T-helper 2 cell treated with Interferon-gamma antibody and Interleukin-4, amounts not matched to agents 5 μg/mL and 100 μg/mL, for 36 hours (primary cell): ENCODE measurements around the gene EGFR.

Experiments
- DNase-seq: peaks from one replicate; pipeline ENCODE4 v3.0.0; 2021; ENCODE audit warnings: low spot score
- H3K27ac Mint-ChIP-seq: one replicate; pipeline ENCODE4 v1.8.0; 2021; ENCODE audit warnings: mild to moderate bottlenecking, mixed read lengths
- H3K27me3 Mint-ChIP-seq: one replicate; pipeline ENCODE4 v1.8.0; 2021; ENCODE audit warnings: low read depth, mixed read lengths
- H3K36me3 Mint-ChIP-seq: one replicate; pipeline ENCODE4 v1.8.0; 2021; ENCODE audit warnings: low read depth, mixed read lengths
- H3K4me1 Mint-ChIP-seq: one replicate; pipeline ENCODE4 v1.8.0; 2021; ENCODE audit warnings: low read depth, mixed read lengths
- H3K4me3 Mint-ChIP-seq: one replicate; pipeline ENCODE4 v1.8.0; 2022; ENCODE audit warnings: mild to moderate bottlenecking, moderate library complexity, mixed read lengths
- H3K9me3 Mint-ChIP-seq: one replicate; pipeline ENCODE4 v1.8.0; 2021; ENCODE audit warnings: mixed read lengths

EGFR gene

DNA sequence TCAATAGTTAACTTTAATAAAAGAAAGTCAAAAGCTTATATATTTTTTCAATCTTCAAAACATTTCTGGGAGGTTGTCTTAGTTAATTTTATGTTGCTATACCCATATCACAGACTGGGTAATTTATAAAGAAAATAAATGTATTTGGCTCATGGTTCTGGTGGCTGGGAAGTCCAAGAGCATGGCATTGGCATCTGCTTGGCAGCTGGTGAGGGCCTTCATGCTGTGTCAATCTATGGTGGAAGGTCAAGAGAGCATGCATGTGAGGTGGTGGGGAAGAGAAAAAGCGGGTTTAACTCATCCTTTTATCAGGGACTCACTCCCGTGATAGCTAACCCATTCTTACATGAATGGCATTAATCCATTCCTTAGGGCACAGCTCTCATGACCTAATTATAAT is 119.8 kb downstream of the EGFR start:
- Mint-ChIP-seq H3K27ac (no peak overlapping the region), H3K4me3 (no peak overlapping the region), H3K36me3 (no peaks in the 10 kb centered on the region), H3K27me3 (peaks cover 17% of the 10 kb centered on the region), H3K9me3 (peaks cover 8% of the 10 kb centered on the region), H3K4me1 (peaks cover 7% of the 10 kb centered on the region)
- no peak for DNase-seq

DNA sequence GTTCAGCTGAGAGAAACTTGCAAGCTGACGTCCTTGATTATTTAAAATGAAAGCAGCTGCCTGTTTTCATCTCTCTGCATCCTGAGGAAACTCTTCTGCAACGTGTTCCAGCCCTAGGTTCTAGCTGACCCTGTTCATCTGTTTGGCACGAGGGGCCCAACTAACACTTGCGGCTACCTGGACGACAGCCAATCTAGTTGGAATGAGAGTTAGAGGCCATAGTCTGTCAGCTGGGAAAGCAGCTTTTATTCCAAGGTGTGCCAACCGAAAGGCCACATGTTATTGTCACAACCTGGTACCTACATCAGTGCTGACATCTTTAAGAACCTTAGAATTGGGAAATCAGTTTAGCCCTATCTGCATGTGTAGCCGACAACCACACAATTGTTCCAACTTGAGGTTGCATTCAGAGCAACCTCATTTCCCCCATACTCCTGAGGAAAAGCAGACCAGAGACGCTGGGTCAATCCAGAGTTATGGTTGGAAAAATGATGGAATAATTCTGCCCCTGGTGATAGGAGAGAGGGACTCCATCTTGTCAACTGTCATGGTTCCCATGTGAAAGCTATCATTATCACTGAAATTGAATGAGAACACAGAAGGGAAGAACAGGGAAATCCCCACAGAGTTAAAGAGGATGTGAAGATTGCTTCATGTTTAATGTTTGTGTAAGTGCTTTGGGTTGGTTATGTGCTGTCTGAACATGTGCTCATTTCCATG is 121.6 kb downstream of the EGFR start:
- no peak overlapping the region for H3K27ac Mint-ChIP-seq
- H3K27me3 Mint-ChIP-seq, result peaks cover 17% of the 10 kb centered on the region
- H3K4me3 Mint-ChIP-seq, result no peak overlapping the region
- H3K36me3 Mint-ChIP-seq, result no peaks in the 10 kb centered on the region
- peaks cover 8% of the 10 kb centered on the region for H3K9me3 Mint-ChIP-seq
- DNase-seq, result no peak
- H3K4me1 Mint-ChIP-seq, result peaks cover 3% of the 10 kb centered on the region

GRCh38 chr7:55140941-55141278 is 122.1 kb downstream of the EGFR start:
- Mint-ChIP-seq H3K36me3 (no peaks in the 10 kb centered on the region), H3K27ac (no peak overlapping the region), H3K4me3 (no peak overlapping the region), H3K27me3 (peaks cover 17% of the 10 kb centered on the region), H3K4me1 (peaks cover 3% of the 10 kb centered on the region), H3K9me3 (peaks cover 8% of the 10 kb centered on the region)
- DNase-seq, result no peak

- Mint-ChIP-seq H3K4me3 (no peak overlapping the region), H3K9me3 (peaks cover 8% of the 10 kb centered on the region), H3K27ac (no peak overlapping the region), H3K27me3 (peaks cover 13% of the 10 kb centered on the region), H3K4me1 (peaks cover 3% of the 10 kb centered on the region), H3K36me3 (no peaks in the 10 kb centered on the region)
- no peak for DNase-seq
Measured at GRCh38 chr7:55142919-55143600, 124.2 kb downstream of the EGFR start.

GRCh38 chr7:55144333-55145317 is 125.8 kb downstream of the EGFR start:
- Mint-ChIP-seq H3K27me3 (peaks cover 13% of the 10 kb centered on the region), H3K36me3 (no peaks in the 10 kb centered on the region), H3K9me3 (no peaks in the 10 kb centered on the region), H3K27ac (no peak overlapping the region), H3K4me3 (no peak overlapping the region), H3K4me1 (peaks cover 3% of the 10 kb centered on the region)
- DNase-seq, result no peak

DNA sequence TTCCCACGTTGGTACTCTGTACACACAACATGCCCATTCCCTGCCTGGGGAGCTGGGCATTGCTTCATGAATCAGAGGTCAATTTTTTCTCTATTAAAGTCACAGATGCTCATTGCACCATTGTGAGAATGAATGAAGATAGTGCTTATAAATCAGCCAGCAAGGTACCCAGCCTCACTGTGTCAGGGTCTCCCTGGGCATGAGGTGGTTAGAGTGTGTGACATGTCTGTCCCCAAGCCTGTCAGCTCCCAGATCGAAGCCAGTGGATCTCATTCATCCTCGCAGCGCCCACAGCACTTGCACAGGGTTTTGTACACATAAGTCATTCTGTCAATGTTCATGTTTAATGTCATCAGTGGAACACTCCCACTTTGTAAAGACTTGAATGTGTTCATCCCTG is 126.8 kb downstream of the EGFR start:
- Mint-ChIP-seq H3K4me1 (peaks cover under 1% of the 10 kb centered on the region), H3K9me3 (no peaks in the 10 kb centered on the region), H3K36me3 (no peaks in the 10 kb centered on the region), H3K27me3 (peaks cover 13% of the 10 kb centered on the region), H3K27ac (no peak overlapping the region), H3K4me3 (no peak overlapping the region)
- DNase-seq, result no peak

DNA sequence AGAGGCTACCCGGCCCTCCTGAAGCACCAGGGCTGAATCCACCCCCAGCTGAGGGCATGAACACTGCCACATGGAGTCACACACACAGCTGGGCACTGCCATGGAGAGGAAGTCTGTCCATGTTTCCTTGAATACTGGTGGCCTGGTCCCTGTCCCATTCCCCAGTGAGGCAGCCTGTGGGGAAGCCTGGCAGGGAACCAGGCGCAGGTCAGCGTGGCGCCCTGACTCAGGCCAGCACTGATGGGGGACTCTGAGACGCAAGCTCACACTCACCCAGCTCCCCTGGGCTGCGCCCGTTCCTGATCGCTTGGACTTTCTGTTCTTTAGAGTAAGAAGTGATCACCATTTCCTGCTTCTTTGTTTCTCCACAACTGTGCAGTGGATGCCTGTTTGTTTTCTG is 128.3 kb downstream of the EGFR start:
- no peaks in the 10 kb centered on the region for H3K4me1 Mint-ChIP-seq
- DNase-seq, result no peak
- peaks cover 8% of the 10 kb centered on the region for H3K27me3 Mint-ChIP-seq

DNA sequence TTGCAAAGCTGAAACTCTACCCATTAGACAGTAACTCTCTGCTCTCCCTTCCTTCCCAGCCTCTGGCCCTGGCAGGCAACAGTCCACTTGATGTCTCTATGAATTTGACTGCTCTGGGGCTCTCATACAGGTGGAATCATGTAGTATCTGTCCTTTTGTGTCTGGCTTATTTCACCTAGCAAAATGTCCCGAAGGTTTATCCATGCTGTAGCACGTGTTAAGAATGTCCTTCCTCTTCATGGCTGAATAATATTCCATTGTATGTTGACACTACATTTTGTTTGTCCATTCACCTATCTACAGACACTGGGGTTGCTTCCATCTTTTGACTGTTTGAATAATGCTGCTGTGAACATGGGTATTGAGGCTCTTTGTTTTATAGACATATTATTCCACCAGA is 128.9 kb downstream of the EGFR start:
- Mint-ChIP-seq H3K27ac (no peak overlapping the region), H3K4me3 (no peak overlapping the region)

More for the DNA sequence above, 128.3 kb downstream of the EGFR start:
- Mint-ChIP-seq H3K9me3 (no peaks in the 10 kb centered on the region), H3K36me3 (no peaks in the 10 kb centered on the region), H3K4me3 (no peak overlapping the region), H3K27ac (no peak overlapping the region)

DNA sequence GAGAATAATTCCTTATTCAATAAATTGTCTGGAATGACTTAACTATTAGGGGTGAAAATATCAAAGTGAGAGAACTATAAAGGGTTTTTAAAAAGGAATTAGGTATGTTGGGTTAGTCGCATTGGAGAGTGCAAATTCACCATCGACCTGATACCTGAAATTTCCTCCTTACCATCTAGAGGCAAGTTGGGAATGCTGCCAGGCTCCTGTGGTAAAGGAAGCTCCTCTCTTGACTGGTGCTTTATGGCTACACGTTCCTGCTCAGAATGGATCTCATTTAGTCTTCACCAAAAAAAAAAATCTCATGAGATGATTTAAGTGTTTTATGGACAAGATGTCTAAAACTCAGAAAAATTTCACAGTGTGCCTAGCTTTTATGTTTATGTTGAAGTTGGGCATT is 129.8 kb downstream of the EGFR start:
- no peaks in the 10 kb centered on the region for H3K9me3 Mint-ChIP-seq
- no peaks in the 10 kb centered on the region for H3K36me3 Mint-ChIP-seq
- H3K4me3 Mint-ChIP-seq, result no peak overlapping the region
- H3K27me3 Mint-ChIP-seq, result no peaks in the 10 kb centered on the region
- H3K27ac Mint-ChIP-seq, result no peak overlapping the region
- no peak for DNase-seq
- H3K4me1 Mint-ChIP-seq, result no peaks in the 10 kb centered on the region

More for the DNA sequence above, 128.9 kb downstream of the EGFR start:
- Mint-ChIP-seq H3K36me3 (no peaks in the 10 kb centered on the region), H3K4me1 (no peaks in the 10 kb centered on the region), H3K9me3 (no peaks in the 10 kb centered on the region), H3K27me3 (peaks cover 5% of the 10 kb centered on the region)
- no peak for DNase-seq

- Mint-ChIP-seq H3K9me3 (no peaks in the 10 kb centered on the region), H3K27me3 (no peaks in the 10 kb centered on the region), H3K4me3 (no peak overlapping the region), H3K27ac (no peak overlapping the region), H3K36me3 (no peaks in the 10 kb centered on the region), H3K4me1 (no peaks in the 10 kb centered on the region)
- DNase-seq, result no peak
Measured at GRCh38 chr7:55149001-55149400, 130.2 kb downstream of the EGFR start.

GRCh38 chr7:55150166-55150565 is 131.3 kb downstream of the EGFR start:
- no peaks in the 10 kb centered on the region for H3K4me1 Mint-ChIP-seq
- H3K27me3 Mint-ChIP-seq, result no peaks in the 10 kb centered on the region
- H3K36me3 Mint-ChIP-seq, result no peaks in the 10 kb centered on the region
- no peaks in the 10 kb centered on the region for H3K9me3 Mint-ChIP-seq
- DNase-seq, result no peak
- no peak overlapping the region for H3K4me3 Mint-ChIP-seq
- H3K27ac Mint-ChIP-seq, result no peak overlapping the region

DNA sequence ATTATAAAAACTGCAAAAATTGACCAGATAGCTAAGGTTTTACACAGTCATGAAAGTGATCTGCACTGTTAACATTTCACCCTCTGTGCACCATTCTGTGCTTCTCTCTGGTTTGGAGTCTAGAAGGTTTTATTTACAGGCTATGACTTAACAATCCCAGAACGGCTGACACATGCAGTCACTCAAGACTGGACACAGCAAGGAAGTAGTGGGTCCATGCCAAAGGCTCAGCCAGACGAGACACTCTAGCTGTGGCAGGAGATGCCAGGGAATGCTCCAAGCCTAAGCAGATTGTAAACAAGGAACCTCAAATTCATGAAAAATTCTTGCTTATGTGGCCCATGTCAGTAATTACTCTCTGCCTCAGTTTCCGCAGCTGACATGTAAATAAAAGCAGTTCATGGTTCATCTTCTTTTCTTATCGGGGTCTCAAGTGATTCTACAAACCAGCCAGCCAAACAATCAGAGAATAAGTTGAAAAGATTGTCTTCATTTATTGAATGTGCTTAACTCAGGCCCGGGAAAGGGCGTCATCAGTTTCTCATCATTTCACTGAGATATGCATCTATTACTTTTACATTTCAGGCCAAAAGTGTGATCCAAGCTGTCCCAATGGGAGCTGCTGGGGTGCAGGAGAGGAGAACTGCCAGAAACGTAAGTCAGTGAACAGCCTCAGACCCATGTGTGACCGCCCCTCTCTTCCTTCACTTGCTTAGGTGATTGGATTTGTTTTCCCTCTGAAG is 132.1 kb downstream of the EGFR start:
- Mint-ChIP-seq H3K4me1 (no peaks in the 10 kb centered on the region), H3K36me3 (no peaks in the 10 kb centered on the region), H3K27ac (no peak overlapping the region), H3K9me3 (no peaks in the 10 kb centered on the region), H3K4me3 (no peak overlapping the region), H3K27me3 (no peaks in the 10 kb centered on the region)
- DNase-seq, result no peak

GRCh38 chr7:55152516-55152915 is 133.7 kb downstream of the EGFR start:
- no peak for DNase-seq
- no peaks in the 10 kb centered on the region for H3K9me3 Mint-ChIP-seq
- no peaks in the 10 kb centered on the region for H3K4me1 Mint-ChIP-seq
- no peak overlapping the region for H3K4me3 Mint-ChIP-seq
- no peak overlapping the region for H3K27ac Mint-ChIP-seq
- peaks cover 2% of the 10 kb centered on the region for H3K27me3 Mint-ChIP-seq
- no peaks in the 10 kb centered on the region for H3K36me3 Mint-ChIP-seq
